A673 (cell line): ENCODE results near the gene GIMAP8. TPM values are rescaled to one million over a fixed set of nuclear protein-coding genes. Genes with fewer than 3 reads are reported as not detected.
"Not testable (repeated sequence)": the region's sequence is repeated elsewhere in the genome, so short reads cannot be mapped to it uniquely, and the experiment has no call there.

Experiments used
- BruUV-seq: library from RNA; stranded (reverse); fragments of 400-500 nt; replicated peaks from 2 replicates; lab custom pipeline; 2021; lab: Mats Ljungman, UMichigan
- CTCF ChIA-PET: fragments of 300-600 bp; sonication (Branson Sonifier 250); formaldehyde crosslinking; loops from one replicate; lab custom pipeline; 2022; ENCODE audit warnings: antibody characterized with exemption; lab: Charles Lee
- POLR2A ChIA-PET: fragments of 300-600 bp; sonication (Branson Sonifier 250); formaldehyde crosslinking; loops from one replicate; lab custom pipeline; 2022; ENCODE audit warnings: antibody characterized with exemption; ENCODE audit not compliant: low non-redundant PET; lab: Charles Lee
- DNase-seq: peaks from one replicate; pipeline ENCODE4 v3.0.0-alpha.2; 2015; ENCODE audit warnings: low spot score
- H3K27ac ChIP-seq: fragments of 200-600 bp; sonication (generic); 2 replicates; pipeline ENCODE4 v1.5.1; 2016; ENCODE audit warnings: mixed run types, low read depth, mild to moderate bottlenecking, mixed read lengths, antibody characterized with exemption, low read length; ENCODE audit not compliant: poor library complexity, severe bottlenecking
- H3K27me3 ChIP-seq: fragments of 200-600 bp; sonication (generic); replicated peaks from 2 replicates; pipeline ENCODE4 v1.6.1; 2017; ENCODE audit warnings: mixed run types, low read depth, mild to moderate bottlenecking, mixed read lengths, antibody characterized with exemption, low read length; ENCODE audit not compliant: insufficient read depth, poor library complexity
- H3K36me3 ChIP-seq: fragments of 200-600 bp; sonication (generic); 2 replicates; pipeline ENCODE4 v1.6.1; 2016; ENCODE audit warnings: mixed run types, mild to moderate bottlenecking, mixed read lengths, antibody characterized with exemption, low read length; ENCODE audit not compliant: insufficient read depth, poor library complexity, severe bottlenecking
- H3K4me1 ChIP-seq: fragments of 200-600 bp; sonication (generic); 2 replicates; pipeline ENCODE4 v1.6.1; 2017; ENCODE audit warnings: mixed run types, mild to moderate bottlenecking, mixed read lengths, antibody characterized with exemption, low read length; ENCODE audit not compliant: insufficient read depth, poor library complexity, severe bottlenecking
- H3K4me3 ChIP-seq: fragments of 200-600 bp; sonication (generic); 2 replicates; pipeline ENCODE4 v1.5.1; 2016; ENCODE audit warnings: low read depth, mixed run types, mild to moderate bottlenecking, mixed read lengths, low read length; ENCODE audit not compliant: poor library complexity, severe bottlenecking
- H3K9me3 ChIP-seq: fragments of 200-600 bp; sonication (generic); 2 replicates; pipeline ENCODE4 v1.6.1; 2016; ENCODE audit warnings: mixed run types, low read depth, mild to moderate bottlenecking, mixed read lengths, antibody characterized with exemption, low read length; ENCODE audit not compliant: poor library complexity, severe bottlenecking
- CTCF ChIP-seq: fragments of 300-800, 200-600 bp; sonication (generic); conservative IDR thresholded peaks from 2 replicates; pipeline ENCODE4 v1.5.1; 2017; ENCODE audit warnings: low read depth, mild to moderate bottlenecking, antibody characterized with exemption, low read length, moderate library complexity, mixed read lengths
- EZH2 ChIP-seq: fragments of 200-600 bp; sonication (generic); IDR thresholded peaks from 2 replicates; pipeline ENCODE4 v1.6.1; 2017; ENCODE audit warnings: borderline replicate concordance, low read depth, mild to moderate bottlenecking, mixed read lengths, antibody characterized with exemption, low read length; ENCODE audit not compliant: poor library complexity, severe bottlenecking
- intact Hi-C: fragments of 100-400 bp; cut with micrococcal nuclease; formaldehyde crosslinking; loops from one replicate; pipeline ENCODE4 v1.10.0; 2022; ENCODE audit not compliant: unreplicated experiment
- total RNA-seq: library from RNA; stranded (reverse); gene quantifications from 2 replicates; pipeline ENCODE4 v1.2.3, GENCODE V29; 2021

The GIMAP8 gene
- total RNA-seq, 1 experiment from 2014 or later, result not detected

GRCh38 chr7:150481186-150481920 lies 30.9 kb downstream of the GIMAP8 start:
- H3K36me3 ChIP-seq, result no peaks in the 10 kb centered on the region
- no peaks in the 10 kb centered on the region for H3K4me1 ChIP-seq
- H3K4me3 ChIP-seq, result no peak overlapping the region
- TF ChIP-seq CTCF (no peak), EZH2 (no peak)
- ChIA-PET POLR2A (no interaction called here), CTCF (interaction anchor here (0.6 to 0.7 kb wide), 2 partner anchors 29 to 32 kb away, joined by 3 to 7 read pairs; no protein-coding TSS in a partner anchor)
- no peak overlapping the region for H3K27ac ChIP-seq
- no peak for DNase-seq
- intact Hi-C loops, result no loop called here
- BruUV-seq, result no TSS peak
- H3K9me3 ChIP-seq, result no peaks in the 10 kb centered on the region
- H3K27me3 ChIP-seq, result no peaks in the 10 kb centered on the region

GRCh38 chr7:150481922-150482321 lies 31.5 kb downstream of the GIMAP8 start:
- Histone ChIP-seq H3K36me3 (no peaks in the 10 kb centered on the region), H3K9me3 (no peaks in the 10 kb centered on the region), H3K4me1 (no peaks in the 10 kb centered on the region), H3K4me3 (no peak overlapping the region), H3K27me3 (no peaks in the 10 kb centered on the region), H3K27ac (no peak overlapping the region)
- no TSS peak for BruUV-seq
- no peak for DNase-seq
- intact Hi-C loops, result no loop called here
- CTCF ChIA-PET, result interaction anchor here (0.6 kb wide), 1 partner anchor 29 kb away, joined by 3 read pairs; no protein-coding TSS in a partner anchor
- POLR2A ChIA-PET, result no interaction called here
- no peak for TF ChIP-seq EZH2
- TF ChIP-seq CTCF, result no peak

- peak overlapping the region; percentile 42 for H3K27ac ChIP-seq
- H3K4me3 ChIP-seq, H3K36me3 ChIP-seq, H3K4me1 ChIP-seq, BruUV-seq, CTCF ChIA-PET, H3K27me3 ChIP-seq, H3K9me3 ChIP-seq, DNase-seq, POLR2A ChIA-PET, intact Hi-C loops: not testable (repeated sequence)
Measured at GRCh38 chr7:150483514-150483913, 33.1 kb downstream of the GIMAP8 start.

- CTCF ChIA-PET, intact Hi-C loops, H3K27me3 ChIP-seq, H3K4me1 ChIP-seq, H3K4me3 ChIP-seq, H3K9me3 ChIP-seq, H3K36me3 ChIP-seq, BruUV-seq, POLR2A ChIA-PET, DNase-seq: not testable (repeated sequence)
- peak overlapping the region; percentile 42 for H3K27ac ChIP-seq
Measured at GRCh38 chr7:150484071-150484470, 33.6 kb downstream of the GIMAP8 start.
